NB4 (cell line): ENCODE results near the gene LMO1.

Experiments
- DNase-seq: peaks from one replicate; pipeline ENCODE4 v3.0.0; 2010; ENCODE audit warnings: low read depth
- H3K4me3 ChIP-seq: one replicate; pipeline ENCODE4 v1.5.1; 2011; ENCODE audit warnings: mild to moderate bottlenecking, low read depth, low read length, moderate library complexity
- CTCF ChIP-seq: IDR thresholded peaks from one replicate; pipeline ENCODE4 v1.5.1; 2012; ENCODE audit warnings: low read depth, low read length
- MAX ChIP-seq: IDR thresholded peaks from 2 replicates; pipeline ENCODE4 v1.6.1; 2011; ENCODE audit warnings: low read depth, low read length
- MYC ChIP-seq: IDR thresholded peaks from 2 replicates; pipeline ENCODE4 v1.6.1; 2011; ENCODE audit warnings: low read depth, low read length
- POLR2A ChIP-seq: IDR thresholded peaks from 2 replicates; pipeline ENCODE4 v1.6.1; 2011; ENCODE audit warnings: mild to moderate bottlenecking; ENCODE audit not compliant: insufficient read length; ENCODE audit errors: extremely low read depth

The LMO1 gene

DNA sequence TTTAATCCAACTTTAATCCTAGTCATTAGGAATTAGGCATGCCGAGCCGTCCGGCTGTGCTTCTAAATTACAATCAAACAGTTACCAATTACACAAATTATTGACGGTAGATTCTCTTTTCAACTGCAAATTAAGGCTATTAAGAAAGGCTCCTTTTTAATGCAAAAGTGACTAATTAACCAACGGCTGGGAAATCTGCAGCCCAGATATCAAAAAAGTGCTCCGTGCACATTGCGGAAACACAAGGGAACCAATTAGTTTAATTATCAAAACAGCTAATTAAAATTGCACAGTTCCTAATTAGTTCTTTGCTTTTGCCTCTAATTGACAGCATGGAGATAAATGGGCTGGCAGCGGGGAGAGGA, 19.4 kb upstream of the LMO1 start:
- no peak for DNase-seq
- no peak overlapping the region for H3K4me3 ChIP-seq
- TF ChIP-seq MYC (no peak), POLR2A (no peak), CTCF (no peak), MAX (no peak)

DNA sequence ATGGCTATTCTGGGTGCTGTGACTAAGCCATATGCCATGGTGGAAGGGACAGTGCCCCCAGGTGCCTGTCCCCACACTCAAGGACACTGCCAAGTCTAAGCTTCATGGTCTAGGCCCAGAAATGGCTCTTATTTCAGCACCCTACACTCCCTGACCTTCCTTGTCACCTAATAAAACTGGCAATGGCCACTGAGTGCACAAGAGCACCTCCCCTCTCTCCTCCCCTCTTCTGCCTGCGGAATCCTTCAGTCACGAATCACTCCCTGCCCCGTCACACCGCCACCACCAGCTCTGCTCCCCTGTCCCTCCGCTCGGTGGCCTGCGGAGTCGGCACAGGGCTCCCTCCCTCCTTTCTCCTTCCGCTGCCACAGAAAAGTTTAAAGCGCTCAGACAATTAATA, 19.0 kb upstream of the LMO1 start:
- no peak overlapping the region for H3K4me3 ChIP-seq
- TF ChIP-seq MYC: no peak
- no peak for TF ChIP-seq CTCF
- no peak for TF ChIP-seq POLR2A
- no peak for TF ChIP-seq MAX
- no peak for DNase-seq

DNA sequence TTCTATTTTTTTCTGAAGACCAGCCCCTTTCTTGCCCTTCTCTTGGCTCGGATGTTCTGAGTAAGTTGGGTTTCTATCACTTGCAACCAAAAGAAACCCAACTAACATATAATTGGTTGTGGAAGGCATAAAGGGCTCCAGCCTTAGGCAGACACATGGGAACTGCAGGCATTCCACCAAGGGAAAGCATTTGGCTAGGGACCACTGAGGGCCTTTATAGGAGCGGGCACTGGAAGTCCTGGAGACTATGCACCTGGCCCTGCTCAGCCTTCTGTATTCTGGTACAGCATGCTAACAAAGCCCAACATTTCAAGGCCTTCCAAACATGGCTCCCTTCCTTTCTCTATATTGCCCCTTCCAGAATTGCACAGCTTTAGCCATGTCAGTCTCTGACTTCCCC, 17.6 kb upstream of the LMO1 start:
- no peak for TF ChIP-seq MYC
- TF ChIP-seq MAX: no peak
- TF ChIP-seq CTCF: no peak
- no peak for TF ChIP-seq POLR2A

GRCh38 chr11:8277691-8278090, 14.0 kb upstream of the LMO1 start:
- DNase-seq: no peak
- TF ChIP-seq CTCF (no peak), MAX (no peak), POLR2A (no peak), MYC (no peak)
- no peak overlapping the region for H3K4me3 ChIP-seq

More for the DNA sequence above, 17.6 kb upstream of the LMO1 start:
- no peak overlapping the region for H3K4me3 ChIP-seq
- DNase-seq: no peak

DNA sequence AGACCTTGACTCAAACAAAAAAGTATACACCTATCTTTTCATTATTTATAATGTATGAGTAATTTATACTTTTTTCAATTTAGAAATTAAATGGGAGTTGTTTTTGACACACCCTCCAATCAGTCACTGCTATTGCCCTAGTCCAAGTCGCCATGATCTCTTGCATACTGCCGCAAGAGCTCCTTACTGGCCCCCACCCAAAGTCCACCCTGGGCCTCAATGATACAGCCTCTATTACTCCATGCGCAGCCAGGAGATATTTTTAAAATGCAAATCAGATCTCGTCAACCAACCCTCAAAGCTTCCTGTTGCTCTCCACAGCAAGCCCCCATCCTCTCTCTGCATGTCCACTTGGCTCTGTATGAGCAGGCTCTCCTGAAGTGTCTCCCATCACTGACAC, 12.8 kb upstream of the LMO1 start:
- no peak for DNase-seq
- no peak overlapping the region for H3K4me3 ChIP-seq
- TF ChIP-seq MAX: no peak
- no peak for TF ChIP-seq MYC
- TF ChIP-seq POLR2A: no peak
- TF ChIP-seq CTCF: no peak

DNA sequence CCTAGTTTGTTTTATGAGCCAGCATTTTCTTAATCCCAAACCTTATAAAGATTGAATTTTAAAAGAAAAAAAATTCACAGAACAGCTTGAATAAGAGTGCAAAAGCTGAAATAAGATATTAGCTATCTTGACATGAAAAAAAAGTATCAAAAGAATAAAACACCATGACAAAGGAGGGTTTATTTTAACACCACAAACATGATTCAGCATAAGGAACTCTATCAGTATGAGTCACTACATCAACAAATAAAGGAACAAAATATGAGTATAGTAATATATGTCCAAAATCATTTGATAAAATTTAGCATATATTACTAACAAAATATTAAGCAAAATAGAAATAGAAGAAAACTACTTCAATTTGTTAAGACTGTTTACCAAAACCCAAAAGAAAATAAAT, 9.6 kb upstream of the LMO1 start:
- TF ChIP-seq POLR2A (no peak), MAX (no peak), CTCF (no peak), MYC (no peak)
- no peak overlapping the region for H3K4me3 ChIP-seq
- no peak for DNase-seq
